Sigmoid colon (tissue), 3 donors: ENCODE data around the gene EIF4G3.

Experiments used
- POLR2A ChIP-seq, 2 donors: fragments of 450-650 bp; IDR thresholded peaks; one replicate each; pipeline ENCODE4 v1.6.1; 2016; ENCODE audit warnings: antibody characterized with exemption in 2 of 2, mild to moderate bottlenecking in 2 of 2, moderate library complexity in 2 of 2
- TF ChIP-seq, protein P1 (sequence below), 4 experiments: fragments of 450-650 bp in 3 of 4; fragments of 200-600 bp in 1 of 4; IDR thresholded peaks; one replicate each; pipeline ENCODE4 v1.5.1; 2016 to 2019; ENCODE audit warnings: antibody characterized with exemption in 4 of 4, mild to moderate bottlenecking in 3 of 4, moderate library complexity in 2 of 4

DNA sequence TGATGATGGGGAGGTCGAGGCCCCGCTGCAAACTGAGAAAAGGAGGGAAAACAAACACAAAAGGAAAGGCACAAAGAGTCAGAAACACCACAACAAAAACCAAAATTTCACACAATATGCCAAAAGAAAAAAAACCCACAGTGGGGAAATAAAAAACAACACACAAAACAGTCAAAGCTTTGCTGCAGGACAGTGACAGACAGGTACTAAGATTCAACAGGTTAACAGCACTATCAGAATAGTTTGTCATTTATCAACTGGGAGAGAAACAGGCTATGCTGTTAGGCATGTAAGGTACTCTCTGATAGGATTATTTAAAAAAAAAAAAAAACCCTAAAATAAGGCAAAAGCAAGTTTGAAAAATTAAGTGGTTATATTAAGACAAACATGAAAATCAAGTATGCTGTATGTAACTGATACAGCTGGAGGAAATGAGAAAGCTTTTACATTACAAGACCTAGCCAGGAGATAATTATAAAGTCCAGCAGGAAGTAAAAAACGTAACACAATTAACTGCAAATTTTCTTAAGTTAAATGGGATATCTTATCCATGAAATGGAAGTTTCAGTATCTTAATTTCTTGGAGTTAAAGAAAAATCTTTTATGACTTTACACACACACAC lies 179.0 kb downstream of the EIF4G3 start:
- TF ChIP-seq, protein P1, sequence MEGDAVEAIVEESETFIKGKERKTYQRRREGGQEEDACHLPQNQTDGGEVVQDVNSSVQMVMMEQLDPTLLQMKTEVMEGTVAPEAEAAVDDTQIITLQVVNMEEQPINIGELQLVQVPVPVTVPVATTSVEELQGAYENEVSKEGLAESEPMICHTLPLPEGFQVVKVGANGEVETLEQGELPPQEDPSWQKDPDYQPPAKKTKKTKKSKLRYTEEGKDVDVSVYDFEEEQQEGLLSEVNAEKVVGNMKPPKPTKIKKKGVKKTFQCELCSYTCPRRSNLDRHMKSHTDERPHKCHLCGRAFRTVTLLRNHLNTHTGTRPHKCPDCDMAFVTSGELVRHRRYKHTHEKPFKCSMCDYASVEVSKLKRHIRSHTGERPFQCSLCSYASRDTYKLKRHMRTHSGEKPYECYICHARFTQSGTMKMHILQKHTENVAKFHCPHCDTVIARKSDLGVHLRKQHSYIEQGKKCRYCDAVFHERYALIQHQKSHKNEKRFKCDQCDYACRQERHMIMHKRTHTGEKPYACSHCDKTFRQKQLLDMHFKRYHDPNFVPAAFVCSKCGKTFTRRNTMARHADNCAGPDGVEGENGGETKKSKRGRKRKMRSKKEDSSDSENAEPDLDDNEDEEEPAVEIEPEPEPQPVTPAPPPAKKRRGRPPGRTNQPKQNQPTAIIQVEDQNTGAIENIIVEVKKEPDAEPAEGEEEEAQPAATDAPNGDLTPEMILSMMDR (IDR thresholded peaks at IDR 0.05) = no peak
- no peak for TF ChIP-seq POLR2A (IDR thresholded peaks at IDR 0.05)
